HCT116 (cell line): Measurements from ENCODE around the gene MSI2. TPM values are rescaled to one million over a fixed set of nuclear protein-coding genes. Genes with fewer than 3 reads are reported as not detected.

Experiments
- ATAC-seq: fragments of 200-7000 bp; cut with Tn5 transposase; 2 replicates; pipeline ENCODE4 v1.9.1; 2020; ENCODE audit warnings: mild to moderate bottlenecking, moderate library complexity
- BruUV-seq: library from RNA; stranded (reverse); fragments of 400-500 nt; replicated peaks from 2 replicates; lab custom pipeline; 2021; lab: Mats Ljungman, UMichigan
- CTCF ChIA-PET: fragments of 300-600 bp; sonication (Branson Sonifier 250); formaldehyde crosslinking; loops from one replicate; lab custom pipeline; 2021; ENCODE audit warnings: antibody characterized with exemption; lab: Charles Lee
- POLR2A ChIA-PET: fragments of 300-600, 350-600 bp; sonication (Branson Sonifier 250); formaldehyde crosslinking; loops from one replicate; lab custom pipeline; 2021; ENCODE audit warnings: antibody characterized with exemption; lab: Charles Lee
- RAD21 ChIA-PET, 2 experiments: fragments of 300-600 bp; sonication (Branson Sonifier 250); formaldehyde crosslinking; loops; one replicate each; lab custom pipeline; 2023; ENCODE audit warnings: low total read pairs in 2 of 2; ENCODE audit not compliant: uncharacterized antibody in 2 of 2, unreplicated experiment in 2 of 2, low non-redundant PET in 1 of 2; lab: Charles Lee
- DNase-seq: peaks from one replicate; pipeline ENCODE4 v3.0.0-alpha.2; 2010; ENCODE audit warnings: low read depth, low spot score
- H2AFZ ChIP-seq: fragments of 200-600 bp; shearing (Covaris generic), sonication (generic); 2 replicates; pipeline ENCODE4 v1.6.1; 2017; ENCODE audit warnings: low read depth, mixed run types, mixed read lengths, antibody characterized with exemption, low read length; ENCODE audit not compliant: poor library complexity, severe bottlenecking
- H3K27ac ChIP-seq: 2 replicates; pipeline ENCODE4 v1.5.1; 2012; ENCODE audit warnings: low read depth, low read length
- H3K27me3 ChIP-seq: fragments of 200-600 bp; sonication (generic); 2 replicates; pipeline ENCODE4 v1.6.1; 2016; ENCODE audit warnings: mixed run types, low read length, mixed read lengths; ENCODE audit not compliant: insufficient read depth
- H3K36me3 ChIP-seq, 2 experiments: fragments of 200-500 bp in 1 of 2; fragments of 200-600 bp in 1 of 2; sonication (Bioruptor generic) in 1 of 2; sonication (generic) in 1 of 2; 2 replicates each; pipeline versions ENCODE4 v1.5.1 to v1.6.1; 2014 to 2016; ENCODE audit warnings: low read length in 2 of 2, inconsistent platforms in 1 of 2, mixed read lengths in 1 of 2, mixed run types in 1 of 2; ENCODE audit not compliant: insufficient read depth in 2 of 2, control insufficient read depth in 1 of 2
- H3K4me1 ChIP-seq, 2 experiments: fragments of 200-600 bp in 1 of 2; sonication (generic) in 1 of 2; 2 replicates each; pipeline versions ENCODE4 v1.5.1 to v1.6.1; 2012 to 2017; ENCODE audit warnings: low read length in 2 of 2, inconsistent platforms in 1 of 2, mild to moderate bottlenecking in 1 of 2, mixed read lengths in 1 of 2, mixed run types in 1 of 2, moderate library complexity in 1 of 2; ENCODE audit not compliant: insufficient read depth in 2 of 2, control insufficient read depth in 1 of 2
- H3K4me2 ChIP-seq: fragments of 200-600 bp; sonication (generic); 2 replicates; pipeline ENCODE4 v1.6.1; 2017; ENCODE audit warnings: mixed run types, low read length, mixed read lengths
- H3K4me3 ChIP-seq, 2 experiments: fragments of 200-600 bp in 1 of 2; sonication (generic) in 1 of 2; replicated peaks in 1 of 2; 2 replicates each; pipeline ENCODE4 v1.5.1; 2011 to 2016; ENCODE audit warnings: low read length in 2 of 2, control low read depth in 1 of 2, low read depth in 1 of 2, mild to moderate bottlenecking in 1 of 2, mixed read lengths in 1 of 2, mixed run types in 1 of 2
- H3K79me2 ChIP-seq: fragments of 200-600 bp; sonication (generic); 2 replicates; pipeline ENCODE4 v1.6.1; 2017; ENCODE audit warnings: mild to moderate bottlenecking, mixed run types, low read length, moderate library complexity, mixed read lengths; ENCODE audit not compliant: insufficient read depth
- H3K9ac ChIP-seq: fragments of 200-600 bp; sonication (generic); 2 replicates; pipeline ENCODE4 v1.6.1; 2016; ENCODE audit warnings: low read length, mixed read lengths
- H3K9me2 ChIP-seq: fragments of 200-600 bp; sonication (generic), shearing (Covaris generic); 2 replicates; pipeline ENCODE4 v1.6.1; 2017; ENCODE audit warnings: mixed run types, mild to moderate bottlenecking, moderate library complexity; ENCODE audit not compliant: insufficient read depth
- H3K9me3 ChIP-seq, 2 experiments: fragments of 200-500 bp in 1 of 2; fragments of 200-600 bp in 1 of 2; sonication (Bioruptor generic) in 1 of 2; sonication (generic) in 1 of 2; 2 replicates each; pipeline ENCODE4 v1.6.1; 2014 to 2017; ENCODE audit warnings: low read length in 2 of 2, mixed read lengths in 2 of 2, inconsistent platforms in 1 of 2, low read depth in 1 of 2, mild to moderate bottlenecking in 1 of 2, mixed run types in 1 of 2, moderate library complexity in 1 of 2; ENCODE audit not compliant: control insufficient read depth in 1 of 2, insufficient read depth in 1 of 2
- H4K20me1 ChIP-seq: fragments of 200-600 bp; sonication (generic), shearing (Covaris generic); 2 replicates; pipeline ENCODE4 v1.6.1; 2017; ENCODE audit warnings: mixed run types, mild to moderate bottlenecking, moderate library complexity; ENCODE audit not compliant: insufficient read depth
- CBX3 ChIP-seq: IDR thresholded peaks from 2 replicates; pipeline ENCODE4 v1.6.1; 2012; ENCODE audit warnings: low read depth
- CEBPB ChIP-seq: IDR thresholded peaks from 2 replicates; pipeline ENCODE4 v1.6.1; 2012; ENCODE audit warnings: low read depth
- EGR1 ChIP-seq: IDR thresholded peaks from 2 replicates; pipeline ENCODE4 v1.6.1; 2012; ENCODE audit warnings: low read depth
- ELF1 ChIP-seq: IDR thresholded peaks from 2 replicates; pipeline ENCODE4 v1.6.1; 2012; ENCODE audit warnings: low read depth, borderline replicate concordance
- POLR2A ChIP-seq: IDR thresholded peaks from 2 replicates; pipeline ENCODE4 v1.7.0; 2011; ENCODE audit warnings: borderline replicate concordance; ENCODE audit not compliant: insufficient read depth, insufficient read length; ENCODE audit errors: extremely low read depth
- RAD21 ChIP-seq: IDR thresholded peaks from 2 replicates; pipeline ENCODE4 v1.6.1; 2012; ENCODE audit warnings: low read depth, mild to moderate bottlenecking
- intact Hi-C: fragments of 100-400 bp; cut with micrococcal nuclease; formaldehyde crosslinking; loops from 2 replicates; pipeline ENCODE4 v1.10.0; 2022
- total RNA-seq: library from RNA; stranded (reverse); gene quantifications from one replicate; pipeline ENCODE4 v1.2.1, GENCODE V29; 2021; ENCODE audit not compliant: unreplicated experiment
- TF ChIP-seq, protein P1 (sequence below), 3 experiments: fragments of 200-600 bp in 1 of 3; sonication (generic) in 1 of 3; IDR thresholded peaks in 2 of 3; conservative IDR thresholded peaks in 1 of 3; 2 replicates each; pipeline ENCODE4 v1.5.1; 2012 to 2017; ENCODE audit warnings: low read depth in 2 of 3, low read length in 2 of 3, antibody characterized with exemption in 1 of 3, borderline replicate concordance in 1 of 3, control low read depth in 1 of 3, mild to moderate bottlenecking in 1 of 3, mixed read lengths in 1 of 3, mixed run types in 1 of 3, moderate library complexity in 1 of 3; ENCODE audit not compliant: insufficient read depth in 1 of 3
- TF ChIP-seq, protein P2 (sequence below): IDR thresholded peaks from 2 replicates; pipeline ENCODE4 v1.6.1; 2012; ENCODE audit warnings: low read depth

The MSI2 gene
- total RNA-seq, 1 experiment from 2014 or later, result 137 TPM

DNA sequence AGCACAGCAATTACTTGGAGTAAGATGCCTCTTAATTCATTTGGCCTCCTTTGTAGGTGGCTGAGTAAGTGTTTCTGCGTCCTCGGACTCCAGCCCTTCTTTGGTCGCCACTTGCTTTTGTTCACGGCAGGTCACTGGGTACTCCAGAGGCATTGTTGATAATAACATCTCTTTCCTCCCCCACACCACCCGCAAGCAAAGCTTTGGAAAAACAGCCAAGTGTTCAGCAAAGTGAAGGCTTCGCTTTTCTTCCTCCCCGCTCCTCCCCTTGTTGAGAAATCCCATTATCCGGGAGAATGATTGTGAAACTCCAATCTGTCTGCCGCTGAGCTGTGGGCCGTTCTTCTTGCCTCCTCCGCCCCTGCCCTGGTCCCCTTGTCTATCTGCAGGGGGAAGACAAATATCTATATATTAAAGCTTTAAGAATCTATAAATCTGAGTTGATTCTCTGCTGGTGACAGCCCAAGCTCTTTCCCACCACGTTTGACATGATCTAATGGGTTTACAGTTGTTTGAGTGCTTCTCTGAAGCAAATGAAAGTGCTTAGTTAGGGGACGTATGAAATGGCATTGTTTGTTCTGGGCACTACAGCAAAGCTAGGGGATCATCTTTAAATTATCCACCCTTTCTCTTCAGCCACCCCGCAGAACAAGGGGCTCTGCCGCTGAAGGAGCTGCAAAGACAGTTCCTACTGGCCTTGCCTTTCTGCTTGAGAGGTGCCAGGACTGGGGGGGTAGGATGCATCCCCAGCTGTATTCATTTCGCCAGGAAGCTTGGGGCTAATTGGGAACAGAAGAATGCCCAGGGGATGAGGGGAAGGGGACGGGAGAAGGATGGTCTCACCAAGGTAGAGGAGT is 321.7 kb downstream of the MSI2 start:
- no peaks in the 10 kb centered on the region for H4K20me1 ChIP-seq
- H3K9me2 ChIP-seq, result no peaks in the 10 kb centered on the region
- no TSS peak for BruUV-seq
- ChIA-PET CTCF (interaction anchor here (2.5 kb wide), 1 partner anchor 20 kb away, joined by 9 read pairs; no protein-coding TSS in a partner anchor), POLR2A (no interaction called here), RAD21 (no interaction called here)
- TF ChIP-seq, protein P1, sequence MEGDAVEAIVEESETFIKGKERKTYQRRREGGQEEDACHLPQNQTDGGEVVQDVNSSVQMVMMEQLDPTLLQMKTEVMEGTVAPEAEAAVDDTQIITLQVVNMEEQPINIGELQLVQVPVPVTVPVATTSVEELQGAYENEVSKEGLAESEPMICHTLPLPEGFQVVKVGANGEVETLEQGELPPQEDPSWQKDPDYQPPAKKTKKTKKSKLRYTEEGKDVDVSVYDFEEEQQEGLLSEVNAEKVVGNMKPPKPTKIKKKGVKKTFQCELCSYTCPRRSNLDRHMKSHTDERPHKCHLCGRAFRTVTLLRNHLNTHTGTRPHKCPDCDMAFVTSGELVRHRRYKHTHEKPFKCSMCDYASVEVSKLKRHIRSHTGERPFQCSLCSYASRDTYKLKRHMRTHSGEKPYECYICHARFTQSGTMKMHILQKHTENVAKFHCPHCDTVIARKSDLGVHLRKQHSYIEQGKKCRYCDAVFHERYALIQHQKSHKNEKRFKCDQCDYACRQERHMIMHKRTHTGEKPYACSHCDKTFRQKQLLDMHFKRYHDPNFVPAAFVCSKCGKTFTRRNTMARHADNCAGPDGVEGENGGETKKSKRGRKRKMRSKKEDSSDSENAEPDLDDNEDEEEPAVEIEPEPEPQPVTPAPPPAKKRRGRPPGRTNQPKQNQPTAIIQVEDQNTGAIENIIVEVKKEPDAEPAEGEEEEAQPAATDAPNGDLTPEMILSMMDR (IDR thresholded peaks at IDR 0.05 in 2 of 3, conservative IDR thresholded peaks at IDR 0.05 in 1 of 3; ENCODE audit: borderline replicate concordance in 1 of 3, insufficient read depth in 1 of 3, low read depth in 2 of 3, low read length in 2 of 3), result no peak
- TF ChIP-seq POLR2A (no peak), CEBPB (no peak), ELF1 (no peak), CBX3 (no peak), EGR1 (no peak), RAD21 (no peak)
- TF ChIP-seq, protein P2, sequence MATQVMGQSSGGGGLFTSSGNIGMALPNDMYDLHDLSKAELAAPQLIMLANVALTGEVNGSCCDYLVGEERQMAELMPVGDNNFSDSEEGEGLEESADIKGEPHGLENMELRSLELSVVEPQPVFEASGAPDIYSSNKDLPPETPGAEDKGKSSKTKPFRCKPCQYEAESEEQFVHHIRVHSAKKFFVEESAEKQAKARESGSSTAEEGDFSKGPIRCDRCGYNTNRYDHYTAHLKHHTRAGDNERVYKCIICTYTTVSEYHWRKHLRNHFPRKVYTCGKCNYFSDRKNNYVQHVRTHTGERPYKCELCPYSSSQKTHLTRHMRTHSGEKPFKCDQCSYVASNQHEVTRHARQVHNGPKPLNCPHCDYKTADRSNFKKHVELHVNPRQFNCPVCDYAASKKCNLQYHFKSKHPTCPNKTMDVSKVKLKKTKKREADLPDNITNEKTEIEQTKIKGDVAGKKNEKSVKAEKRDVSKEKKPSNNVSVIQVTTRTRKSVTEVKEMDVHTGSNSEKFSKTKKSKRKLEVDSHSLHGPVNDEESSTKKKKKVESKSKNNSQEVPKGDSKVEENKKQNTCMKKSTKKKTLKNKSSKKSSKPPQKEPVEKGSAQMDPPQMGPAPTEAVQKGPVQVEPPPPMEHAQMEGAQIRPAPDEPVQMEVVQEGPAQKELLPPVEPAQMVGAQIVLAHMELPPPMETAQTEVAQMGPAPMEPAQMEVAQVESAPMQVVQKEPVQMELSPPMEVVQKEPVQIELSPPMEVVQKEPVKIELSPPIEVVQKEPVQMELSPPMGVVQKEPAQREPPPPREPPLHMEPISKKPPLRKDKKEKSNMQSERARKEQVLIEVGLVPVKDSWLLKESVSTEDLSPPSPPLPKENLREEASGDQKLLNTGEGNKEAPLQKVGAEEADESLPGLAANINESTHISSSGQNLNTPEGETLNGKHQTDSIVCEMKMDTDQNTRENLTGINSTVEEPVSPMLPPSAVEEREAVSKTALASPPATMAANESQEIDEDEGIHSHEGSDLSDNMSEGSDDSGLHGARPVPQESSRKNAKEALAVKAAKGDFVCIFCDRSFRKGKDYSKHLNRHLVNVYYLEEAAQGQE, result no peak
- no peaks in the 10 kb centered on the region for H3K4me1 ChIP-seq
- H3K27ac ChIP-seq, result no peak overlapping the region
- no peak overlapping the region for H2AFZ ChIP-seq
- H3K36me3 ChIP-seq, result no peaks in the 10 kb centered on the region
- no peaks in the 10 kb centered on the region for H3K9me3 ChIP-seq
- H3K27me3 ChIP-seq, result no peaks in the 10 kb centered on the region
- no peaks in the 10 kb centered on the region for H3K79me2 ChIP-seq
- ATAC-seq (no peak), DNase-seq (no peak)
- no peak overlapping the region for H3K9ac ChIP-seq
- H3K4me2 ChIP-seq, result no peak overlapping the region
- H3K4me3 ChIP-seq, result no peak overlapping the region
- intact Hi-C loops, result no loop called here
